Measurements from ENCODE around the gene DNASE1L3. TPM values are rescaled to one million over a fixed set of nuclear protein-coding genes. Genes with fewer than 3 reads are reported as not detected.

The DNASE1L3 gene
- total RNA-seq, 1 donor from 2014 or later, result 0.20 TPM

- DNase-seq (ENCODE audit: low read depth, low spot score), result no peak
Measured at GRCh38 chr3:58179235-58180098, 31.3 kb downstream of the DNASE1L3 start.

DNA sequence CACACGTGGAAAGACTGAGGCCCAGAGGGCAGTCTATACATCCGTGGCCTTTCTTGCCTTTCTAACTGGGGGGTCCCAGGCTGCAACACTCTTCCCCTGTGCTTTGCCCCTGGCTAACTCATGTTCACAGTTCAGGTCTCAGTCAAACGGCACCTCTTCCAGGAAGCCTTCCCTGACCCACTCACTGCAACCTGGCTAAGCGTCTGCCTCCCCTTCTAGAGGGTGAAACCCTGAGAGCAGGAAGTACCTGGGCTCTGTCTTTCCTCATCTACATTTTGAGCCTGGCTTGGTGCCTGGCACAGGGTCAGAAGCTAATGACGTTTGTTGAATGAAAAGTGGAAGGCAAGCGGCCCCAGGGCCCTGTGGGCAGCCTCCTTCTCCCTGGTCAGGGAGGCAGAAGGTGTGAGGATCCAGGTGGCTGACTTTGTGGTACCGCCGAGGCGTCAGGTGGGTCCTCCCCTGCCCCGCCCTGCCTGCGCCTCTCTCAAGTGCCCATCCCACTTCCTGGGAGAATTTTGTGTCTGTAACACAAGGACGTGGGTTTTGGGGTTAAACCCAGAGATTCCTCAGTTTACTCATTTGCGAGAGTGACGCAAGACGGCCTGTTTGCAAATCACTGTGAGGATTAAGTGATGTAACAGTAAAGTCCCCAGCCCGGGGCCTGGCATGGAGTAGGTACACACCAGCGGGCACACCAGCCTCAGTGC is 32.1 kb downstream of the DNASE1L3 start:
- DNase-seq (ENCODE audit: low read depth, low spot score), result no peak

DNA sequence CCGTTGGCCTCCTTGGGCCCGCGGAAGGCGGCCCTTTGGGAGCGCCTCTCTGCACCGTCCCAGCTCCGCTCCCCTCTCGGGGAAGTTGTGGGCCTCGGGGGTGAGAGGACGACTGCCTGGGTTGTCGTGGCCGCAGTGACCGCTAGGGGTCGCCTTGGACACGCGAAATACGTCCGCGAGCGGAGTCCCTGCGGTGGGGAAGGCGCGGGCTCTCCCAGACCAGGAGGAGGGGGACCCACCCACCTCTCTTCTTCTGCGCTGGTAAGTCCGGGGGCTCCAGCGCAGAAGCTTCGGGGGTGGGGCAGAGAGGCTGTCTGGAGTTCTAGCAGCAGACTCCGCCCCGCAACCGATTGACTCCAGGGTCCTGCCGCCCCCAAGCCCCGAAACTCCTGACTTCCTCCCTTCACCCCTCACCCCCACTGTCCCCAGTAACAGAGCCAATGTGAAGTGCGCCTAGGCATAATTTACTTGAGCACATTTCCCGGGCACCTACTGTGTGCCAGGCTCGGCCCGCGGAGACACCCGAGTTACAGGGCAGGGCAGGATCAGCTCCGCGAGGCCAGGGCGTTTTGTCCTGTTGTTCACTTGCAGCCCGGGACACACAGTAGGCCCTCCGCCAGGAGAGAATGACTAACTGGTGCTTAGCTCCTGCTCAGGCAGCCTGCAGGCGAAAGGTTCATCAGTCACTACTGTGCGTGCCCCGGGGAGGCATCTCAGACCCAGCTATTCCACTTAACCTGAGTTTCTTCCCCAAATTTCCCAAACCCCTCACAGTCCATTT is 32.8 kb downstream of the DNASE1L3 start:
- no peak for DNase-seq (ENCODE audit: low read depth, low spot score)

DNA sequence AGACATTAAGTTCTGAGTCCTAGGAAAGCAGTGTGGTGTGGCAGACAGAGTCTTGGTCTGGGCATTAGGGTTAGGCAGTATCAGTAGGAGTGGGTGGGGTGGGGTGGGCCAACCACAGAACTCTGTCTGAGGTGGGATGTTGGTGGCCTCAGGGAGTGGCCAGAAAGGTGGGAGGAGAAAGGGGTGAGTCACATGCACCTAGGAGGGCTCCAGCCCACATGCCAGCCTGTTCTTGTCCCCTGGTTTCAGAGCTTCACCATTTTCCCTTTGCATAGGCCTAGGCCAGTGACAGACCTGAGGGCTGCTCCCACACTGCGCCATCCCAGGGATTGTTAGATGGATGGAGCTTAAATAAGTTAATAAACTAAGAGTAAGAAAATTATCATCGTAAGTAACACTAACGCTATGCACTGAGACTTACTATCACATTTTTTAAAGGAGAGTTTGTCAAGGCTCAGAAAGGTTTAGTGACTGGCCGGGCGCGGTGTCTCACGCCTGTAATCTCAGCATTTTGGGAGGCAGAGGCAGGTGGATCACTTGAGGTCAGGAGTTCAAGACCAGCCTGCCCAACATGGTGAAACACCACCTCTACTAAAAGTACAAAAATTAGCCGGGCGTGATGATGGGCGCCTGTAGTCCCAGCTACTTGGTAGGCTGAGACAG is 33.8 kb downstream of the DNASE1L3 start:
- DNase-seq (ENCODE audit: low read depth, low spot score), result no peak

GRCh38 chr3:58176185-58176530 is 34.6 kb downstream of the DNASE1L3 start:
- no peak for DNase-seq (ENCODE audit: low read depth, low spot score)

DNA sequence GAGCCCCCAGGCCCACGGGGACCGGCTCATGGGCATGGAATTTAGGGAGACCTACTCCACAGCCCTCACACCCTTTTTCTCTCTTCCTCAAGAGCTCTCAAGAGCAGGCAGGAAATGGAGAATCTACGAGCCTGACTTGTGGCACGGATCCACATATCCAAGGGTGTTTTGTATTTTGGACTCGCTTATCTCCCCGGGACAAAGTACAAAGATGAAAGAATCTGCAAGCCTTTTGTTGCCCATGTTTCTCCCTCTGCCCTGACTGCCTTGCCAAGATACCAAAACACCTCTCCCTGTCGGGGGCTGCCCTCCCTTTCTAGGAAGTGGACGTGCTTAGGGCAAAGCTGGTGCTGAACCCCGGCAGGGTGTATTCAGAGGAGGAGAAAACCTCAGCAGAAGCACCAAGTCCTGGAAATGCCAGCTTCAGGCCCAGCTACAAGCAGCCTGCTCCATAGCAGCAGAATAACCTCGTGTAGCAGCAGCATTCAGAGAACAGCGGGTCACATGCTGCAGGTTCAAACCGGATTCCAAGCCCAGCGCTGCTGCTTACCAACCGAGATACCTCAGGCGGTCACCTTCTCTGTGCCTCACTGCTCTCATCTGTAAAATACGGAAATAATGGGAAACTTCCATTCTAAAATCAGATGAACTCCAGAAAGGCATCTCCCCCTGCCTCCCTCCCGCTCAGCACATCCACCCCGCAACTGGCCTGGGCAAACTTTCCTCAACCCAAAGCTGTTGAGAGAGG is 35.2 kb downstream of the DNASE1L3 start:
- no peak for DNase-seq (ENCODE audit: low read depth, low spot score)

GRCh38 chr3:58175187-58175436 is 35.7 kb downstream of the DNASE1L3 start:
- DNase-seq (ENCODE audit: low read depth, low spot score), result no peak

DNA sequence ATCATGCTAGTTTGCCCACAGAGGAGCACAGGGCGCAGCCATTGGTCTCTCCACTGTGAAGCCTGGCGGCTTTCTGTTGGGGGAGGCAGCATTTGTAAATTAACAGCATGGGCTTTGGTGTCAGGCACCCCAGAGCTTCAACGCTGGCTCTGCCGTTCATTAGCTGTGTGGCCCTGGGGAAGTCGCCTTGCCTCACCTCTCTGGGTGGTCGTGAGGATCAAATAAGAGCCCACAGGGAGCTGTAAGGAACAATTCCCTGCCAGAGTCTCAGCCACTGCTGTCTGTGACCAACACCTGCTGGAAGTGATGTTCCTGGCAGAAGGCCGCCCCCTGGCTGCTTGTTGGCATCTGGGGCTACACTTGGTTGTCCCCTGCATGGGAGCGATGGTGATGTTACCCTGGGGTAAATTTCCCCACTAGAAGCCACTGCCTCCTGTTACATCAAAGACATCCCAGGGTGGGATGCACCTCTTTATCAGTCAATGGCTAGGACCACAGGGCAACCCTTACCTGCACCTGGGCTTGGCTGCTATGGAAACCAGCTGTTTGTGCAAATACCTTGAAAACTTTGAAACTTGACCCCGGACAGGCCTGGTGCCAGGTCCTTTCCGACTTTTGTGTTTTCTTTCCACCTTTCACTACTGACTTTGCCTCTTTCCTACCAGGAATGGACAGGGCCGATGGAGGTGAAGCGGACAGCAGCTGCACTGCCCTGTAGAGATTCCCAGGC is 36.9 kb downstream of the DNASE1L3 start:
- no peak for DNase-seq (ENCODE audit: low read depth, low spot score)

DNA sequence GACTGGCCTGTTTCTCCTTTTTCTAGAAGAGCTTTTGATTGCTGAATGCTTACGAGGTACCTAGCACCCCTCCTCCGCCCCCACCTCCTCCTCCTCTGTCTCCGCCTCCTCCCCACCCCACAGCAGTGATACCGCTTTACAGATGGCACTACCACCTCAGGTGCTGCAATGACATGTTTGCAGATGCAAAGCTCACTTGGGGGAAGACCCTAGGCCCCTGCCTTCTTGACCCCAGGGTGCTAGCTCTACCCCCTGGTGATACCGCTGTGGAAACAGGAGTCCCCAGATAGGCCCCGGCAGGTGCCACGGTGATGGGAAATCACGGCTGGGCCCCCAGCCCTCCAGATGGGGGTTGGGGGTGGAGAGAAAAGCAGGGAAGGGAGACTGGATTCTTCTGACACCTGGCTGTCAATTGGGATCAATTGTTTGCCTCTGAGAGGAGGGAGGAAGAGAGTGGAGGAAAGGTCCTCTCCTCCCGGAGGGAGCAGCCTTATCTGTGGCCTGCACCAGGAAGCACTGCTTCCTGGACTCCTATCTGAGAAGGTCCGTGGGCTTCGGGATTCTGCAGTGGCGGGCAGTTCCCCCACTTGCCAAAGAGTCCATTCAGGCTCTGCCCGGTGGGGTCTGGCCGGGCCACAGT is 37.6 kb downstream of the DNASE1L3 start:
- no peak for DNase-seq (ENCODE audit: low read depth, low spot score)

GRCh38 chr3:58171126-58171525 is 39.6 kb downstream of the DNASE1L3 start:
- no peak for DNase-seq (ENCODE audit: low read depth, low spot score)

DNA sequence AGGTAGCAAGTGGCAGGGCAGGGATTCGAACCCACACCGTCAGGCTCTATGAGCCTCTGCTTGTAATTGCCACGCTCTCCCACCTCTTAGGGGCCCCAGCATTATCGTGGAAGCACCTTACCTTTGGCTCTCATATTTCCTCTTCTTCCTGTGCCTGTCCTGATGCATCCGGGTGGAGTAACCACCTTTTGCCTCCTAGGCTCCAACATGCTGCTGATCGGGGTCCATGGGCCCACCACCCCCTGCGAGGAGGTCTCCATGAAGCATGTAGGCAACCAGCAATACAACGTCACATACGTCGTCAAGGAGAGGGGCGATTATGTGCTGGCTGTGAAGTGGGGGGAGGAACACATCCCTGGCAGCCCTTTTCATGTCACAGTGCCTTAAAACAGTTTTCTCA is 40.4 kb downstream of the DNASE1L3 start:
- DNase-seq (ENCODE audit: low read depth, low spot score), result no peak

DNA sequence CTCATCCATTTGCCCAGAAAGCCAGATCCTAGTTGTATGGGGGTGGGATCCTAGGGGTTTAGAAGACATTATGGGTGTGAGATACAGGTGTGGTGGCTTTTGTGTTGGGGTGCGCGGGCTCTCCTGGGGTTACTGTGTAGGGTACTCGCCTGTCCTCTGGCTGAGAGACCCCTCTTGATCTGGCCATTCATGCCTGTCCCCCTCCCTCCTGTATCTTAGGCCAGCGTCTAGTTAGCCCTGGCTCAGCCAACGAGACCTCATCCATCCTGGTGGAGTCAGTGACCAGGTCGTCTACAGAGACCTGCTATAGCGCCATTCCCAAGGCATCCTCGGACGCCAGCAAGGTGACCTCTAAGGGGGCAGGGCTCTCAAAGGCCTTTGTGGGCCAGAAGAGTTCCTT is 41.4 kb downstream of the DNASE1L3 start:
- DNase-seq (ENCODE audit: low read depth, low spot score), result no peak

DNA sequence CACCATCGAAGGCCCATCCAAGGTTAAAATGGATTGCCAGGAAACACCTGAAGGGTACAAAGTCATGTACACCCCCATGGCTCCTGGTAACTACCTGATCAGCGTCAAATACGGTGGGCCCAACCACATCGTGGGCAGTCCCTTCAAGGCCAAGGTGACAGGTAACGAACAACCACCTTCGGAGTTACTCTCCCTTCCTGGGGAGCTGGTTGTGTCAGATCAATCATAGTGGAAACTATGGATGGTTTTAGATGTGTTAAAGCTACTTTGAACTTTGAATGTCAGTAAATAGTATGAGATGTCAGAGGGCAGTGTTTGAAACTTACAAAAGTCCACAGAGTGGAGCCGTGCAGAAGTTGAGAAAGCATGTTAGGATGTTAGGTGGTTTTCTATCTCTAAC is 42.3 kb downstream of the DNASE1L3 start:
- DNase-seq (ENCODE audit: low read depth, low spot score), result no peak

- no peak for DNase-seq (ENCODE audit: low read depth, low spot score)
Measured at GRCh38 chr3:58167431-58168351, 43.1 kb downstream of the DNASE1L3 start.

- DNase-seq (ENCODE audit: low read depth, low spot score), result no peak
Measured at GRCh38 chr3:58164906-58165821, 45.6 kb downstream of the DNASE1L3 start.

- DNase-seq (ENCODE audit: low read depth, low spot score), result no peak
Measured at GRCh38 chr3:58164199-58164879, 46.4 kb downstream of the DNASE1L3 start.

- DNase-seq (ENCODE audit: low read depth, low spot score), result no peak
Measured at GRCh38 chr3:58163234-58163633, 47.5 kb downstream of the DNASE1L3 start.
